Esophagus muscularis mucosa (tissue), 4 donors: ENCODE data around the gene CIRBP. TPM values are rescaled to one million over a fixed set of nuclear protein-coding genes. Genes with fewer than 3 reads are reported as not detected.
A peak's percentile ranks its signal among the peaks of the same experiment; 100 is the strongest.

ENCODE experiments used
- DNase-seq: peaks from one replicate; pipeline ENCODE4 v3.0.0-alpha.2; 2017; ENCODE audit errors: extremely low spot score
- H3K27ac ChIP-seq, 4 donors: fragments of 200-600 bp; sonication (generic); replicated peaks in 1 of 4; 1 replicate in 3 of 4; 2 replicates in 1 of 4; pipeline ENCODE4 v1.5.1; 2016 to 2019; ENCODE audit warnings: mild to moderate bottlenecking in 1 of 4
- H3K27me3 ChIP-seq, 4 donors: fragments of 200-600 bp; sonication (generic); one replicate each; pipeline versions ENCODE4 v1.5.1 to v1.6.0; 2016 to 2019
- H3K36me3 ChIP-seq, 4 donors: fragments of 200-600 bp; sonication (generic); one replicate each; pipeline ENCODE4 v1.5.1; 2016 to 2019
- H3K4me1 ChIP-seq, 4 donors: fragments of 200-600 bp; sonication (generic); one replicate each; pipeline ENCODE4 v1.5.1; 2016 to 2019
- H3K4me3 ChIP-seq, 4 donors: fragments of 200-600 bp; sonication (generic); 1 replicate in 2 of 4; 2 replicates in 2 of 4; pipeline ENCODE4 v1.5.1; 2016 to 2019; ENCODE audit warnings: mild to moderate bottlenecking in 4 of 4, moderate library complexity in 1 of 4
- H3K9me3 ChIP-seq, 4 donors: fragments of 200-600 bp; sonication (generic); 1 replicate in 3 of 4; 2 replicates in 1 of 4; pipeline ENCODE4 v1.5.1; 2016 to 2019
- CTCF ChIP-seq, 3 experiments: fragments of 200-600 bp in 2 of 3; fragments of 450-650 bp in 1 of 3; sonication (generic) in 2 of 3; IDR thresholded peaks; one replicate each; pipeline ENCODE4 v1.5.1; 2017 to 2019; ENCODE audit warnings: antibody characterized with exemption in 3 of 3, mild to moderate bottlenecking in 2 of 3, moderate library complexity in 1 of 3
- EP300 ChIP-seq: sonication (generic); formaldehyde crosslinking; IDR thresholded peaks from one replicate; pipeline ENCODE4 v1.6.1; 2017; ENCODE audit warnings: antibody characterized with exemption
- POLR2A ChIP-seq: fragments of 450-650 bp; IDR thresholded peaks from one replicate; pipeline ENCODE4 v1.6.1; 2017; ENCODE audit warnings: antibody characterized with exemption, moderate library complexity, mild to moderate bottlenecking, low read depth
- POLR2AphosphoS5 ChIP-seq, 2 donors: sonication (generic); formaldehyde crosslinking; IDR thresholded peaks; one replicate each; pipeline ENCODE4 v1.6.1; 2017; ENCODE audit warnings: antibody characterized with exemption in 2 of 2
- WGBS: methylation state at CpG from one replicate; pipeline ENCODE4 v1.1.5; 2018; 5-methylcytosine and 5-hydroxymethylcytosine counted together
- intact Hi-C: fragments of 100-400 bp; cut with DNase I; formaldehyde crosslinking; loops from one replicate; pipeline ENCODE4 v1.15.1; 2023
- total RNA-seq, 4 donors: library from RNA; depleted of rRNA; stranded (reverse); fragments of >200 nt; gene quantifications; one replicate each; pipeline versions ENCODE4 v1.1.0 to v1.2.1, GENCODE V29; 2016

CIRBP gene
- total RNA-seq, 4 donors from 2014 or later: 236 to 601 (median 429) TPM

- Histone ChIP-seq H3K4me3 (peak within 1 kb of the TSS; percentile 60 to 62 (median 61)), H3K9me3 (no peaks in the 10 kb centered on the region), H3K4me1 (peaks cover 47 to 73% (median 64%) of the 10 kb centered on the region in 4 donors), H3K27me3 (peaks cover 0 to 14% (median 2%) of the 10 kb centered on the region in 4 donors), H3K27ac (peak within 1 kb of the TSS; percentile 91 to 100 (median 100)), H3K36me3 (peaks cover 0 to 3% (median 0%) of the 10 kb centered on the region in 4 donors)
- DNase-seq: no peak
- 0% methylated on average over 3 of the region's 87 CpGs for WGBS
- intact Hi-C loops: no loop called here
- TF ChIP-seq EP300: no peak
- TF ChIP-seq CTCF (IDR thresholded peaks at IDR 0.05): no peak
- TF ChIP-seq POLR2AphosphoS5 (IDR thresholded peaks at IDR 0.05): no peak
- TF ChIP-seq POLR2A: no peak
These were observed 31.3 kb upstream of the CIRBP start, which contains the start of gene CBARP for GRCh38 chr19:1237754-1238368. TSS of gene CBARP (minus strand) at chr19:1238005. CDS start at chr19:1236100, 1,905 bp downstream.

DNA sequence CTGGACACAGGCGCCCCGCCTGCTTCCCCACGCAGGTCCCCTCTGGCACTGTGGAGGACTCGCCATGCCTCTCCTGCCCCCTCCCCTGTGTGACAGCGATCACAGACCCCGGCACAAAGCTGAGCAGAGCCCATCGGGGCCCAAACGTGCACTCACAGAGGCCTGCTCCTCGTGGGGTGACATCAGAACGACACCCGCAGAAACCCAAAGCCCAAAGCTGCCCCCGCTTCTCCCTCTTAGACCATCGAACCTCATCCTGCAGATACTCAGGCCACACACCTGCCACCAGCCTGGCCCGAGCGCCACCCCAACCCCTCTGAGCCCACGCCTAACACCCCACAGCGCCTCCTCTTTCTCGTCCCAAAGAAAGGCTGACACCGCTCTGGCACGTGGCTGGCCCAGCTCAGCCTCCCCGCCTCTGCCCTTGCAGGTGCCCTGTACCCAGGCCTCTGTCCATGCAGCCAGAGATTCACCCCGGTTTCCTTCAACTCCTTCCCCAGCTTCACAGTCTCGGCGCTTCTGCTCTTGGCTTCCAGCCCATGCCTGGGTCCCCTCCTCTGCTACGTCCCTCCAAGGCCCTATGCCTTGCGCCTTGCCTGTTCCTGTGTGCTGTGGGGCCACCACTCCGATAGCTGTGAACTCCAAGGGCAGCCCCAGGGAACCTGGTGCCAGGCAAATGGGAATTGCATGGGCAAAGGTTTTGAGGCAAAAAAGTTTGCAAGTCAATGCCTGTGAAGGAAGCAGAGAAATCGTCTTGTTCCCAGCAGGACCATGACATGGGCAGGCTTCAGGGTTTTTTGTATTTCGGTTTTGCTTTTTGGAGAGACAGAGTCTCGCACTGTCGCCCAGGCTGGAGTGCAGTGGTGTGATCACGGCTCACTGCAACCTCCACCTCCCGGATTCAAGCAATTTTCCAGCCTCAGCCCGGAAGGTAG, 30.5 kb upstream of the CIRBP start:
- Histone ChIP-seq H3K36me3 (peaks cover 0 to 3% (median 0%) of the 10 kb centered on the region in 4 donors), H3K9me3 (no peaks in the 10 kb centered on the region), H3K27ac (peak overlapping the region; percentile 91 to 100 (median 100)), H3K27me3 (peaks cover 0 to 14% (median 2%) of the 10 kb centered on the region in 4 donors), H3K4me1 (peaks cover 47 to 73% (median 64%) of the 10 kb centered on the region in 4 donors), H3K4me3 (peak overlapping the region; percentile 60 to 62 (median 61))
- TF ChIP-seq EP300 (no peak), POLR2A (no peak), CTCF (IDR thresholded peaks at IDR 0.05) (no peak), POLR2AphosphoS5 (IDR thresholded peaks at IDR 0.05) (no peak)
- WGBS: 64% methylated on average over 27 of the region's 34 CpGs
- intact Hi-C loops: no loop called here
- no peak for DNase-seq

DNA sequence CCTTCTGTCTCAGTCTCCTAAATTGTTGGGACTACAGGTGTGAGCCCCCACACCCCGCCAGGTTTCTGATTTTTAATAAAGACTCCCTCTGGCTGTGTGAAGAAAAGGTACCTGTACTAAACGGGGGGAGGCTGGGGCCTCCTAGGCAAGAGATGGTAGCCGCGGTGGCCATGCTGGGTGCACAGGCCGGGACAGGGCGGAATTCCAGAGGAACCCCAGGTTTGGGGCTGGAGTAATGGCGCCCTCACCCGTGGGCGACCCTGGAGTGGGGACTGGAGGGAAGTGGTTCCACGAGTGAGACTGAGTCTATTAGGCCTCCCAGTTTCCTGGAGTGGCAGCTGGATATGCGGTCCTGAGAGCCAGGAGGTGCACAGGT, 29.7 kb upstream of the CIRBP start:
- Histone ChIP-seq H3K4me1 (peaks cover 54 to 79% (median 69%) of the 10 kb centered on the region in 4 donors), H3K27ac (peak overlapping the region; percentile 91 to 100 (median 100)), H3K36me3 (peaks cover 0 to 3% (median under 1%) of the 10 kb centered on the region in 4 donors), H3K4me3 (no peak overlapping the region), H3K9me3 (no peaks in the 10 kb centered on the region), H3K27me3 (peaks cover 0 to 14% (median 2%) of the 10 kb centered on the region in 4 donors)
- TF ChIP-seq POLR2AphosphoS5 (IDR thresholded peaks at IDR 0.05) (no peak), POLR2A (no peak), CTCF (IDR thresholded peaks at IDR 0.05) (no peak), EP300 (no peak)
- 87% methylated on average over 10 of the region's 11 CpGs for WGBS
- no peak for DNase-seq
- intact Hi-C loops: no loop called here

DNA sequence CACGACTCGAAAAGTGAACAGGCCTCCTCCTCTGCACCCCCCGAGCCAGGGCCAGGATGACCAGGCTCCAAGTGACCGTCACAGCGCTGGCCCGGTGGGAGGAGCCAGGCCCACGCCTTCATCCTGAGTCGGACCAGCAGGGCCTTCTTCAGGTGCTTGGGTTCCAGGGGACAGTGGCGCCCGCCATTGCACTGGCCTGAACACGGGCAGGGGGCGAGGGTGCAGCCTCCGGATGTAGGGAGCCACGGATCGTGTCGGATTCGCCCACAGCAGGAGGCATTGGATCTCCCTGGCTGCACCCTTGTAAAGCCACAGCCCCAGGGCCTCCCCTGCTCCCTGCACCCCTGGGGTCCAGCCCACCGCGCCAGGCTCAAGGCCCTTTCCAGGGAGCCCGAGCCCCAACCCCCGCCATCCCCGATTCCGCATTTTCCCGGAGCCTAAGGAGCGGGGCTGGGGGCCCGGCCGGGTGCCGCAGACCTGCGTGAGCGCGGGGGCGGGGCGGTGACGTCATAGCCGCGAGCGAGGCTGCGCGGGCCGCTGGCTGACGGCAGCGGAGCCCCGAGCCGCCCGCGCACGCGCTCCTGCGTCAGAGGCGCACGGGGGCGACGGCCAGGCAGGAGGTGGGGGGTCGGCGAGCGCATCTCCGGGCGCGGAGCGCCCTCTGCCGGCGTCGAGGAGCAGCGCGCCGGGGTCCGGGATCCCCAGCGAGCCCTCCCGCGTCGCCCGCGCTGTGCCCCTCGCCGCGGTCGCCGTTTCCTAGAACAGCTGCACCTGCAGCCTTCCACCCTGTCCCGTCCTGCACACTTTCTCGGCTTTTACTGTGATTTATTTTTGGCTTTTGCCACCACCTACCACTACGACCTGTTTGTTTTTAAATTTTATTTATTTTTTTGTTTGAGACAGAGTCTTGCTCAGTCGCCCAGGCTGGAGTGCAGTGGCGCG, 29.1 kb upstream of the CIRBP start:
- TF ChIP-seq POLR2AphosphoS5 (IDR thresholded peaks at IDR 0.05): peak; percentile 49 to 74
- TF ChIP-seq POLR2A: no peak
- peak; percentile 97 to 99 (median 97) for TF ChIP-seq CTCF (IDR thresholded peaks at IDR 0.05)
- peak; percentile 42 for TF ChIP-seq EP300
- intact Hi-C loops: no loop called here
- Histone ChIP-seq H3K27me3 (peaks cover 0 to 14% (median 2%) of the 10 kb centered on the region in 4 donors), H3K4me3 (peak overlapping the region; percentile 38 to 82 (median 62)), H3K4me1 (peaks cover 60 to 86% (median 76%) of the 10 kb centered on the region in 4 donors), H3K36me3 (peaks cover 0 to 3% (median 0%) of the 10 kb centered on the region in 4 donors), H3K9me3 (no peaks in the 10 kb centered on the region), H3K27ac (peak overlapping the region; percentile 91 to 100 (median 100))
- no peak for DNase-seq
- WGBS: 22% methylated on average over 18 of the region's 84 CpGs
